Measurements from ENCODE around the gene INSC.

GRCh38 chr11:15101072-15101709 is 13.5 kb upstream of the INSC start:
- TF ChIP-seq POLR2A (IDR thresholded peaks at IDR 0.05) (no peak), CTCF (IDR thresholded peaks at IDR 0.05 in 8 of 11, conservative IDR thresholded peaks at IDR 0.05 in 3 of 11) (peak; percentile 68 to 94 (median 88))

Data from spleen (tissue), 7 donors.